SJCRH30 (cell line): ENCODE measurements around the gene SUSD2. TPM values are rescaled to one million over a fixed set of nuclear protein-coding genes. Genes with fewer than 3 reads are reported as not detected.
"Not testable (repeated sequence)": the region's sequence is repeated elsewhere in the genome, so short reads cannot be mapped to it uniquely, and the experiment has no call there.

ENCODE experiments used
- DNase-seq, 2 experiments: peaks; one replicate each; pipeline ENCODE4 v3.0.0-alpha.2; 2015 to 2020
- H3K27ac ChIP-seq: fragments of 250-450 bp; sonication (Bioruptor Pico); 2 replicates; pipeline ENCODE4 v1.5.1; 2020; ENCODE audit warnings: mild to moderate bottlenecking, moderate library complexity
- H3K27me3 ChIP-seq: fragments of 250-450 bp; sonication (Bioruptor Pico); 2 replicates; pipeline ENCODE4 v1.5.1; 2020; ENCODE audit warnings: mild to moderate bottlenecking, moderate library complexity
- H3K36me3 ChIP-seq: fragments of 250-450 bp; sonication (Bioruptor Pico); 2 replicates; pipeline ENCODE4 v1.5.1; 2020; ENCODE audit warnings: mild to moderate bottlenecking, moderate library complexity
- H3K4me1 ChIP-seq: fragments of 250-450 bp; sonication (Bioruptor Pico); 2 replicates; pipeline ENCODE4 v1.5.1; 2020; ENCODE audit warnings: mild to moderate bottlenecking, moderate library complexity
- H3K4me3 ChIP-seq: fragments of 250-450 bp; sonication (Bioruptor Pico); 2 replicates; pipeline ENCODE4 v1.5.1; 2020; ENCODE audit warnings: mild to moderate bottlenecking, moderate library complexity
- H3K9me3 ChIP-seq: fragments of 250-450 bp; sonication (Bioruptor Pico); replicated peaks from 2 replicates; pipeline ENCODE4 v1.5.1; 2020; ENCODE audit warnings: mild to moderate bottlenecking, moderate library complexity
- total RNA-seq: library from RNA; depleted of rRNA; stranded (reverse); fragments of >200 nt; shearing (Covaris generic); gene quantifications from 2 replicates; pipeline ENCODE4 v1.2.3, GENCODE V29; 2014

SUSD2 gene
- total RNA-seq, 1 experiment from 2014 or later, result not detected

DNA sequence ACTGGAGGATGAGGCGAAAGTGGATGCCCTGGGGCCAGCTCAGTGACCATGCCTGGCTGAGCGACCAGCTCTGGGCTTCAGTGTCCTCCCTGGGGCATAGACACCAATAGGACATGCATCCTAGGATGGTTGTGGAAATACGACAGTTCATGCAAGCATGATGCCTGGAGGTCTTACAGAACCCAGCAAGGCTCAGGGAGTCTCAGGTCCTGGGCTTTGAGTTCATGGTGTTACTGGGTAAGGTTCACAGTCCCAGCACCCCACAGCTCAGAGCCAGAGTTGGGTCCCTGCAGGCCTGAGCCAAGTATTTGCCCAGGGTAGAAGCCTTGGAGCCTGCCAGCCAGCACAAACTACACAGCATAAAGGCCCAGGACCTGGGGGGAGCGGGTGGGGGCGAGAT, 4.2 kb upstream of the SUSD2 start:
- H3K36me3 ChIP-seq, result no peaks in the 10 kb centered on the region
- H3K4me1 ChIP-seq, result no peaks in the 10 kb centered on the region
- no peak for DNase-seq
- H3K27me3 ChIP-seq, result no peaks in the 10 kb centered on the region
- H3K9me3 ChIP-seq, result no peaks in the 10 kb centered on the region
- no peak overlapping the region for H3K27ac ChIP-seq
- no peak overlapping the region for H3K4me3 ChIP-seq

DNA sequence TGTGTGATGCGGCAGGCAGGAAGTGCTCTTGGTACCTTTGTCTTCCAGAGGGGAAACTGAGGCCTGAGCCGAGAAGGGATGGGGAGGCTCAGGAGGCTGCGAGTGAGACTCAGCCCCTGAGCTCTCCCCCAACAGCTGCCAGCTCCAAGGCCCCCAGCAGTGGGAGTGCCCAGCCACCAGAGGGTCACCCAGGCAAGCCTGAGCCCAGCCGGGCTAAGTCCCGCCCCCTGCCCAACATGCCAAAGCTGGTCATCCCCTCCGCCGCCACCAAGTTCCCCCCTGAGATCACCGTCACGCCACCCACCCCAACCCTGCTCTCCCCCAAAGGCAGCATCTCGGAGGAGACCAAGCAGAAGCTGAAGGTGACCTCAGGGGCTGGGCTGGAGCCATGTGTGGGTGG, 3.8 kb upstream of the SUSD2 start:
- Histone ChIP-seq H3K27ac (no peak overlapping the region), H3K4me3 (no peak overlapping the region), H3K4me1 (no peaks in the 10 kb centered on the region), H3K36me3 (no peaks in the 10 kb centered on the region), H3K9me3 (no peaks in the 10 kb centered on the region), H3K27me3 (no peaks in the 10 kb centered on the region)
- no peak for DNase-seq

DNA sequence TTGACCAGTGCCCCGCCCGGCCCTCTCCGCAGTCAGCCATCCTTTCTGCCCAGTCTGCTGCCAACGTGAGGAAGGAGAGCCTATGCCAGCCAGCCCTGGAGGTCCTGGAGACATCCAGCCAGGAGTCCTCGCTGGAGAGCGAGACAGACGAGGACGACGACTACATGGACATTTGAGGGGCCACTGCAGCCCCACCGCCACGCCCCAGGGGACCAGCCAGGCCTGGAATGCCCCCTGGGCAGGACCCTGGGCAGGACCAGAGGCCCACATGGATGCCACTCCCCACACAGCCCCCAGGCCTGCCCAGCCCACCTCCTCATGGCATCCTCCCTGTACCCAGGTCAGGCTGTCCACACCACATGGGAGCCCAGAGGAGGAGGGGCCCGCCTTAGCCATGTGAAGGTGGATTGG, 3.3 kb upstream of the SUSD2 start:
- no peak for DNase-seq
- H3K27ac ChIP-seq, result no peak overlapping the region
- H3K9me3 ChIP-seq, result no peaks in the 10 kb centered on the region
- H3K4me3 ChIP-seq, result no peak overlapping the region
- no peaks in the 10 kb centered on the region for H3K4me1 ChIP-seq
- no peaks in the 10 kb centered on the region for H3K36me3 ChIP-seq
- H3K27me3 ChIP-seq, result no peaks in the 10 kb centered on the region

DNA sequence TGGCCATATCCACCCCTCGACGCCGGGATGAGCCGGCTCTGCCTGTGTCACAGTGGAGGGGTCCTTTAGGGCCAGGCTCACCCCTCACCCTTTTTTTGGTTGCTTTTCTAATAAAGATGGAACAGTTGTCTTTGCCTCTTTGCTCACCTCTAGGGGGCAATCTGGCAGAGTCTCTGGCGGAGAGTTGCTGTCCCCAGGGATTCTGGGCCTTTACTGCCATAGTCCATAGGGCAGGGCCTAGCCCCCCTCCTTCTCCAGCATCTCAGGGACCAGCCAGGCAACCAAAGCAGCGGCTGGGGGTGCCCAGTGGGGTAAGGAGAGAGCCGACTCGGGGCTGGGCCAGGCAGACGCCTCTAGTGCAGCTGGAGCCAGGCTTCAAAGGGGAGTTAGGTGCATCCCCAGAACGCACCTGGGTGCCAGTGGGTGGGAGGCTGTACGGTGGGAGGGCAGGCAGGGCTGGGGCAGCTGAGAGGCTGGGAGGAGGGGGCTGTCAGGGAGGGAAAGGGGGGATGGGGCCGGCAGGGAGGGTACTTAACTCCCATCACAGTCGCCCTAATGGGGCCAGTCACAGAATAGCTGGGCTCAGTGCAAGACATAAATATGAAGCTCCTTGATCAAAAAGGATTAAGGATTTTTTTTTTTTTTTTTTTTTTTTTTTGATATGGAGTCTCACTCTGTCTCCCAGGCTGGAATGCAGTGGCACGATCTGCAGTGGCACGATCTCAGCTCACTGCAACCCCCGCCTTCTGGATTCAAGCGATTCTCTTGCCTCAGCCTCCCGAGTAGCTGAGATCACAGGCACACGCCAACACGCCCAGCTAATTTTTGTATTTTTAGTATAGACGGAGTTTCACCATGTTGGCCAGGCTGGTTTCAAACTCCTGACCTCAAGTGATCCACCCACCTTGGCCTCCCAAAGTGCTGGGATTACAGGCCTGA, 2.5 kb upstream of the SUSD2 start:
- no peaks in the 10 kb centered on the region for H3K27me3 ChIP-seq
- H3K36me3 ChIP-seq, result no peaks in the 10 kb centered on the region
- no peak overlapping the region for H3K4me3 ChIP-seq
- DNase-seq, result peak; percentile 31 to 46
- H3K27ac ChIP-seq, result no peak overlapping the region
- H3K9me3 ChIP-seq, result no peaks in the 10 kb centered on the region
- H3K4me1 ChIP-seq, result no peaks in the 10 kb centered on the region

DNA sequence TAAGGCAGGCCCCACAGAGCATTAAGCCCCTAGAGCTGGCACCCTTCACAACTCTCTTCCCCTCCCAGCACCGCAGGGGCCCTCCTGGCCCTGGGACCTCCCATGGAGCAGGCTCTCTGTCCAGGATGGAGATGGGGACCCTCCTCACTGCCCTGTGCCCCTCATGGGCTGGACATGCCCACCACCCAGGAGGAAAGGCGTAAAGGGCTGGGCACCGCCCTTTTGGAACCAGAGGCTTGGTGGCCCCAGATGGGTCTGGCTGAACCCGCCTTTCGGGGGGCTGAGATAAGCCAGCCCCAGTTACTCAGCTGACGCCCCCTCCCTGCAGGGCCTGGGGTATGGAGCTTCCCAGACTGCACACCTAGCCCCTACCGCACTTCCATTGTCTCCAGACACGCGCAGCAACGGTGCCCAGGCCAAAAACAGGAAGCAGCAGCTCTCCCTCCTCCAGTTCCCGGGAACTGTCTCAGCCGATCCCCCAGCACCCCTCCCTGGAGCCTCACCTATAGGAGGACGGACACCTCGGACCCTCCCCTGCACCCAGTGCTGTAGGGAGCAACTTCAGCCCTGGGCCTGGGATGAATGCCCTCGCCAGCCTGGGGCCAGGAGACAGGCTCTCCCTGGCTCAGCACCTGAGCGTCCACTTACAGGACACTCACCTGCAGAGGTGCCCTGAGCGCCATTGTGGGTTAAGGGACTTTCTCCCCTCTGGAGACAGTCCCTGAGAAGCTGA, 1.6 kb upstream of the SUSD2 start:
- DNase-seq, result no peak
- Histone ChIP-seq H3K27me3 (no peaks in the 10 kb centered on the region), H3K4me3 (no peak overlapping the region), H3K36me3 (no peaks in the 10 kb centered on the region), H3K9me3 (no peaks in the 10 kb centered on the region), H3K27ac (no peak overlapping the region), H3K4me1 (no peaks in the 10 kb centered on the region)

DNA sequence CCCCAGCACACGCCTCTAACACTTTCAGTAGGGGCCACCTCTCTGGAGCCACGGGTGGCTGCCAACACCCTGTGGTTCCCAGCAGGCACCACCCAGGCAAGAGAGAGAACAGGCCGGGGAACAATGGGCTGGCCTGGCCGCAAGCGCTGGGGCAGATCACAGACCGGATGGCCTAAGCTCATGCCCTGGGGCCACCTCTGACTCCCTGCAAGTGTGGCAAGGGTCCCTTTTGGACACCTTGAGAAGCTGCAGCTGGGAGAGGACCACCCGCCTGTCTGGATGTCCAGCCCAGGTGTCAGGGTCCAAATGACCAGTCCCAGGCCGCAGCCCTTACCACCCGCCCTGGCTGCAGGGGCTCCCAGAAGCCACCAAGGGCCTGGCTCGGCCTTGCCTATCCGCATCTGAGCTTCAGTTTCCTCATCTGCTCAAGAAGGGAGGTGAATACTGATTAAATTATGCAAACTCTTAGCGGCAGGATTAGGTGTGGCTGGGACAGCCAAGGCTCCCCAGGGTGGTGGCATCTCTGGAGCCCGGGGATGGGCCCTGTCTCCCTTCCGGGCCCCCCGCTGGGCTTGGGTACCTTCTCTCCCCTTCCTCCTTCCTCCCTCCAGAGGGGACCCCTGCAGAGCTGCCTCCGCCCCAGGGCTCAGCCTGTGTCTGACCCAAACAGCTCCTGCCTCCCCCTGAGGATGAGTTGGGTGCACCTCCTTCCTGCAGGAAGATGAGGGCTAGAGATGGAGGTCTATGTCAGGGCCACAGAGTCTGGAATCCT, 785 bp upstream of the SUSD2 start:
- Histone ChIP-seq H3K27me3 (no peaks in the 10 kb centered on the region), H3K4me1 (no peaks in the 10 kb centered on the region), H3K9me3 (no peaks in the 10 kb centered on the region), H3K4me3 (no peak overlapping the region), H3K27ac (no peak overlapping the region), H3K36me3 (no peaks in the 10 kb centered on the region)
- DNase-seq, result no peak

DNA sequence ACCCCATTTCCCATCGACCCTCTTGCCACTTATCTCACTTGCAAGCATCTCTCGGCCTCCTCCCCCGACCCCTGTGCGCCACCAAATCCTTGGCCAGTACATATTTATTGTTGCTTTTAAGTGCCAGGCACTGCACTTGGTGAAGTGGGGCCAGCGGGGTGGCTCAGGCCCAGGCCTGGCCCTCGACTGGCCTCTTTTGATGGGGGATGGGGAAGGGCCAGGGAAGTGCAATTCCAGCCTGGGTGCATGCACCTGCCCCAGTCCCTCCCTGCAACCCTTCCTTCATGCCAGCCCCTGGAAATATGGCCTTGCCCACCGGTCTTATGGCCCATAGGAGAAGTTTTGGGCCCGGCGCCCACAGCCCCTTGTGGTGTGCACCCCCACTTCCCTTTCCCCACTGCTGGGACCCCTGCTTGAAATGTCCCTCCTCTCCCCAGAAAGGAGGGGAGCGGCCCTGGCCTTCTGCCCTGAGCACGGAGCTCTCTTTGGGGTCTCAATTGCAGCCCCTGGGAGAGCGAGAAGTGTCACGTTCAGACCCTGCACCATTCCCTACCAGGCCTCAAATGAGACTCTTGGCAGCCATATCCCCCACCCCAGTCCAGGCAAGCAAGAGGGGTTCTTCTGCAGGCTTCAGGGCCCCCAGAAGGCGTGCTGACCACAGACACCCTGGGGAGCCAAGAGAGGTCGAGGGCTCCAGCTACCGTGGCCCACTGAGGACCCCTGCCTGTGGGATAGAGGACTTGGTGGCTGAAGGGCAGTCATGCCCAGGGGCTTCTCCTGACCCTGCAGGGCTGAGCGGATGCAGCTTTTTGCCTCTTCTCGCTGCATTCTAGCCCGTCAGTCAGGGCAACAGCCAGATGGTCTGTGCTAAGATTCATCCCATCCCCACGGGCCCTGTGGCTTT, 961 bp downstream of the SUSD2 start:
- Histone ChIP-seq H3K27me3 (no peaks in the 10 kb centered on the region), H3K27ac (no peak overlapping the region), H3K4me1 (no peaks in the 10 kb centered on the region), H3K9me3 (no peaks in the 10 kb centered on the region), H3K36me3 (no peaks in the 10 kb centered on the region), H3K4me3 (no peak overlapping the region)
- DNase-seq, result peak; percentile 45 to 49

DNA sequence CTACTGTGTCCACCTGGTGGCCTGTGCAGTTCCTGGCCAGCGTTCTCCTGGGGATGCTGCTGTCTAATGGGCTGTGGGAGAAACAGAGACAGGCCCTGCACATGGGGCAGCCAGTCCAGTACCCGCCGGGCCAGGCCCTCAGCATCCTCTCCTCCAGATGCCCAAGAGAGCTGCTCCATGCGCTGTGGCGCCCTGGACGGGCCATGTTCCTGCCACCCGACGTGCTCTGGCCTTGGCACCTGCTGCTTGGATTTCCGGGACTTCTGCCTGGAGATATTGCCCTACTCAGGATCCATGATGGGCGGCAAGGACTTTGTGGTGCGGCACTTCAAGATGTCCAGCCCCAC, 1.6 kb downstream of the SUSD2 start:
- H3K4me3 ChIP-seq, H3K4me1 ChIP-seq, H3K9me3 ChIP-seq, H3K36me3 ChIP-seq, DNase-seq, H3K27me3 ChIP-seq, H3K27ac ChIP-seq: not testable (repeated sequence)

DNA sequence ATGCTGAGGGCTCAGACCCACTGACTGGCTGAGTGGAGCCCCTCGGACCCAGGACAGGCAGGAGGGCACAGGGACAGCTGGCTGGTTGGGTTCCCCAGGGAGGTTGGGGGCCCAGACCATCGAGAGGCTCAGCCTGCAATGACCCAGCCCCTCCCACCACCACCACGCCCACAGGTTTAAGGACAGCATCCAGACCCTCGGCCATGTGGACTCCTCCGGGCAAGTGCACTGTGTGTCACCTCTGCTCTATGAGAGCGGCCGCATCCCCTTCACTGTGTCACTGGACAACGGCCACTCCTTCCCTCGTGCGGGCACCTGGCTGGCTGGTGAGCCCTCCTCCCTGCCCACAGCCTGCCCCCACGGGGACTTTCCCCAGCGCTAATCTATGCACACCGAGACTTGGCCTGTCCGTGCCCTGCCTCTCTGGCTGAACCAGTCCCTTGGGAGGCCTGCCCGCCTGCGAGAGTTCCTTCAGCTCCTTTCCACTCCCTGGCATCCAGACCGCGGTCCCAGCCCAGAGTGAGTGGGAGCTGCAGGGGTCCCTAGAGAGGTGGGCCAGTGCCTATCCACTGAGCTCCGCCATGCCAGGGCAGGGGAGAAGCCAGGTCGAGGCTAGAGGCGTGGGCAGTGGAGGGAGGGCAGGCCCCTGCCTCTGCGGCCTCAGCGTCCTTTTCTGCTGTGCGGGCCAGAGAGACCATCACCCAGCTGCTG, 2.2 kb downstream of the SUSD2 start:
- H3K36me3 ChIP-seq, result no peaks in the 10 kb centered on the region
- H3K27me3 ChIP-seq, result no peaks in the 10 kb centered on the region
- no peaks in the 10 kb centered on the region for H3K4me1 ChIP-seq
- no peak for DNase-seq
- H3K27ac ChIP-seq, result no peak overlapping the region
- H3K9me3 ChIP-seq, result no peaks in the 10 kb centered on the region
- no peak overlapping the region for H3K4me3 ChIP-seq

DNA sequence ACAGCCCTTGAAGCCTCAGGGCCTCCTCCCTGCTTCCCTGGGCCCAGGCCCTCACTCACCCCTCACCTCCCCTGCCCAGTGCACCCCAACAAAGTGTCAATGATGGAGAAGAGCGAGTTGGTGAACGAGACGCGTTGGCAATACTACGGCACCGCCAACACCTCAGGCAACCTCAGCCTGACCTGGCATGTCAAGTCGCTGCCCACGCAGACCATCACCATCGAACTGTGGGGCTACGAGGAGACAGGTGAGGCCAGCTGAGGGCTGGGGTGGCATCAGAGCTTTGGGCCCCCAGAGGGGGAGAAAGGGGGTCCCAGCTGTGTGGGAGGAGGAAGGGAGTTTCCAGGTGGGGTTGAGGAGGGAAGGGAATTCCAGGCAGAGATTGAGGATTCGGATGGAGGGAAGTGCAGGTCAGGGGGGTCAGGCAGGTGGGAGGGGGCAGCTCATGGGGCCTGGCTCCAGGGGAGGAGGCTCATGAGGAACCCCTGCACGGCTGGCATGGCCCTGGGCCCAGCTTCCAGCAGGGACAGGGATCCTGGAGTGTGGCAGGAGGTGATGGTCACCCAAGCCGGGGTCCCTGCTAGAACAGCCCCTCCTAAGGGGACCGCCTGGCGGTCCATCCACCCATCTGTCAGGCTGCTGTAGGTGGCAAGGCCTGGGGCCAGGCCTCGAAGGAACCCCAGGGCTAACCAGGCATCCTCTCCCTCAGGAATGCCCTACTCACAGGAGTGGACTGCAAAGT, 2.9 kb downstream of the SUSD2 start:
- DNase-seq, result no peak
- no peaks in the 10 kb centered on the region for H3K36me3 ChIP-seq
- no peak overlapping the region for H3K27ac ChIP-seq

DNA sequence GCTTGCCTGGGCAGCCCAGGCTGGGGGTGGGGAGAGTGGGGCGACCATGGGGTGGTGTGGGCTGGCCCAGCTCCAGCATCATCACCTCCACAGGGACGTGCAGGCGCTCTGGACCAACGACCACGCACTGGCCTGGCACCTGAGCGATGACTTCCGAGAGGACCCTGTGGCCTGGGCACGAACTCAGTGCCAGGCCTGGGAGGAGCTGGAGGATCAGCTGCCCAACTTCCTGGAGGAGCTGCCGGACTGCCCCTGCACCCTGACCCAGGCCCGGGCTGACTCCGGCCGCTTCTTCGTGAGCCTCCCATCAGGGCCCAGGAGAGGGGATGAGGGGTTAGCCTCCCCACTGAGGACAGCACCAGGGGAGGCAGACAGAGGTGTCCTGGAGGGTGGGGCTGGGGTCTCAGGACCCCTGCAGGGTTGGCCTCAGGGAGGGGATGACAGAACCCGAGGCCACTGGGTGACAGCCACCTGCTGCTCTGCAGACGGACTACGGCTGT, 3.8 kb downstream of the SUSD2 start:
- H3K9me3 ChIP-seq, result no peaks in the 10 kb centered on the region
- no peaks in the 10 kb centered on the region for H3K27me3 ChIP-seq
- H3K27ac ChIP-seq, result no peak overlapping the region
- no peaks in the 10 kb centered on the region for H3K36me3 ChIP-seq
- H3K4me1 ChIP-seq, result no peaks in the 10 kb centered on the region
- H3K4me3 ChIP-seq, result no peak overlapping the region
- DNase-seq, result no peak

More for the DNA sequence above, 2.9 kb downstream of the SUSD2 start:
- Histone ChIP-seq H3K9me3 (no peaks in the 10 kb centered on the region), H3K4me1 (no peaks in the 10 kb centered on the region), H3K4me3 (no peak overlapping the region), H3K27me3 (no peaks in the 10 kb centered on the region)

DNA sequence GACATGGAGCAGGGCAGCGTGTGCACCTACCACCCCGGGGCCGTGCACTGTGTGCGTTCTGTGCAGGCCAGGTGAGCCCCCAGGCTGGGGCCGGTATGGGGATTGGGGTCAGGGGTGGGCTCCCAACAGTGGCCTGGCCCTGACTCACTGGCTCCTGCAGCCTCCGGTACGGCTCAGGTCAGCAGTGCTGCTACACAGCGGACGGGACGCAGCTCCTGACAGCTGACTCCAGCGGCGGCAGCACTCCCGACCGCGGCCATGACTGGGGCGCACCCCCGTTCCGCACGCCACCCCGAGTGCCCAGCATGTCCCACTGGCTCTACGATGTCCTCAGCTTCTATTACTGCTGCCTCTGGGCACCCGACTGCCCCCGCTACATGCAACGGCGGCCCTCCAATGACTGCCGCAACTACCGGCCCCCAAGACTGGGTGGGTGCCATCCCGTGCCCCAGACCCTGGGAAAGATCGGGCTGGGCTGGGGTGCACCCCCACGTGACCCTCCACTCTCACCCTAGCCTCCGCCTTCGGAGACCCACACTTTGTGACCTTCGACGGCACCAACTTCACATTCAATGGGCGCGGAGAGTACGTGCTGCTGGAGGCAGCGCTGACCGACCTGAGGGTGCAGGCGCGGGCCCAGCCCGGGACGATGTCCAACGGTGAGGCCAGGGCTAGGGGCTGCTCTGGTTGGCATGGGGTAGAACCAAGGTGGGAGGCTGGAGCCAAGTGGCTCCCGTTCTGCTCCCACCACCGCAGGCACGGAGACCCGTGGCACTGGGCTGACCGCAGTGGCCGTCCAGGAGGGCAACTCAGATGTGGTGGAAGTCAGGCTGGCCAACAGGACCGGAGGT, 4.4 kb downstream of the SUSD2 start:
- Histone ChIP-seq H3K9me3 (no peaks in the 10 kb centered on the region), H3K27ac (no peak overlapping the region), H3K4me3 (no peak overlapping the region), H3K36me3 (no peaks in the 10 kb centered on the region), H3K27me3 (no peaks in the 10 kb centered on the region), H3K4me1 (no peaks in the 10 kb centered on the region)
- DNase-seq, result no peak
